Measurements from ENCODE around the gene RGL3. TPM values are rescaled to one million over a fixed set of nuclear protein-coding genes. Genes with fewer than 3 reads are reported as not detected.

Gene RGL3
- total and polyA plus RNA-seq, 2 of the 4 experiments (the other 2 are of a cell fraction) = 0.18 to 0.62 TPM

DNA sequence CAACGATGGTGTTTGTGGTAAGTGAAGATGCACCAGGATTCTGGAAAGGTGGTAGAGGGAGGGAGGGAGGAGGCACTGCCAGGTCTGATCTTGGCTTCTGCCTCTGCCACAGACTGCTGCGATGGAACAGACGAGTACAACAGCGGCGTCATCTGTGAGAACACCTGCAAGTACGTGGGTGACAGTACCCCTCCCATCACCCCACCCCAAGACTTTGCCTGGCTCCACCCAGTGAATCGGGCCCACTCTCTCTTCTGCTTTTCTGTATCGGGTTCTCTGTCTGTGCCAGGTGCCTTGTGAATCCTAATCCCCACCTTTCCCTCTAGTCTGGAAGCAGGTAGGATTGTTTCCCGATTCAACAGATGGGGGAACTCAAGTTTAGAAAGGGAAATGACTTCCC, 18.8 kb upstream of the RGL3 start:
- dilution Hi-C loops (cut with HindIII; ENCODE audit: low sequenced_read_pairs, unreplicated experiment) (no loop called here), in situ Hi-C loops (cut with MboI; ENCODE audit: low sequenced_read_pairs) (no loop called here), intact Hi-C loops (cut with micrococcal nuclease) (no loop called here)
- Histone ChIP-seq H3K4ac (ENCODE audit: low read depth, low read length) (no peak overlapping the region), H4K20me1 (ENCODE audit: insufficient read depth, low read length) (peaks cover 7% of the 10 kb centered on the region), H3K18ac (ENCODE audit: low read depth, low read length) (no peak overlapping the region), H3K9ac (ENCODE audit: low read depth, low read length) (no peak overlapping the region), H3K36me3 (ENCODE audit: control insufficient read depth, insufficient read depth, low read length) (peaks cover 38% of the 10 kb centered on the region), H4K91ac (ENCODE audit: insufficient read depth, low read depth, low read length) (no peak overlapping the region), H2BK120ac (ENCODE audit: low read depth, low read length) (no peak overlapping the region), H3K4me3 (ENCODE audit: insufficient read depth, low read depth, low read length) (no peak overlapping the region), H3K23ac (ENCODE audit: low read depth, low read length) (no peak overlapping the region), H2AK5ac (ENCODE audit: low read depth, low read length) (no peak overlapping the region), H3K14ac (replicated peaks; ENCODE audit: low read depth, low read length) (no peak overlapping the region), H2AK9ac (replicated peaks; ENCODE audit: low read depth, low read length, poor library complexity) (peak overlapping the region; percentile 28), H2AFZ (replicated peaks; ENCODE audit: low read length, poor library complexity) (no peak overlapping the region), H3K9me3 (ENCODE audit: control insufficient read depth, insufficient read depth, low read length) (no peaks in the 10 kb centered on the region), H3K27ac (ENCODE audit: insufficient read depth, low read length) (no peak overlapping the region), H3K9me1 (ENCODE audit: insufficient read depth, low read length) (peaks cover 12% of the 10 kb centered on the region), H3K4me2 (ENCODE audit: low read depth, low read length) (no peak overlapping the region), H4K8ac (ENCODE audit: low read depth in 2 of 2, low read length in 2 of 2) (no peak overlapping the region), H2BK20ac (ENCODE audit: low read depth, low read length) (no peak overlapping the region), H3K56ac (ENCODE audit: extremely low read depth, insufficient read depth, low read length) (no peak overlapping the region), H3K4me1 (ENCODE audit: control insufficient read depth, insufficient read depth, low read length) (peaks cover 9% of the 10 kb centered on the region), H2BK5ac (ENCODE audit: low read depth, low read length, poor library complexity, severe bottlenecking) (no peak overlapping the region), H3K27me3 (ENCODE audit: control insufficient read depth, insufficient read depth, low read length) (no peaks in the 10 kb centered on the region), H2BK15ac (ENCODE audit: low read depth, low read length) (no peak overlapping the region), H4K5ac (ENCODE audit: low read depth, low read length) (no peak overlapping the region), H3K79me1 (ENCODE audit: low read depth in 1 of 2, low read length in 2 of 2) (peaks cover 16 to 44% of the 10 kb centered on the region in 2 experiments)
- DNase-seq = no peak
- ATAC-seq (ENCODE audit: low read depth) = no peak
- no CpG with 5 or more reads among the region's 9 CpGs for WGBS, 2 experiments (ENCODE audit: extremely low coverage in 2 of 2, insufficient read length in 1 of 2)
- ChIA-PET POLR2A (ENCODE audit: unreplicated experiment) (no interaction called here), CTCF (no interaction called here)
- BruUV-seq (replicated peaks) = no TSS peak
- no peak for TF ChIP-seq MAFK (IDR thresholded peaks at IDR 0.05; ENCODE audit: low read depth, low read length)
- no peak for TF ChIP-seq BHLHE40 (IDR thresholded peaks at IDR 0.05; ENCODE audit: low read depth, low read length)
- TF ChIP-seq, protein P1, sequence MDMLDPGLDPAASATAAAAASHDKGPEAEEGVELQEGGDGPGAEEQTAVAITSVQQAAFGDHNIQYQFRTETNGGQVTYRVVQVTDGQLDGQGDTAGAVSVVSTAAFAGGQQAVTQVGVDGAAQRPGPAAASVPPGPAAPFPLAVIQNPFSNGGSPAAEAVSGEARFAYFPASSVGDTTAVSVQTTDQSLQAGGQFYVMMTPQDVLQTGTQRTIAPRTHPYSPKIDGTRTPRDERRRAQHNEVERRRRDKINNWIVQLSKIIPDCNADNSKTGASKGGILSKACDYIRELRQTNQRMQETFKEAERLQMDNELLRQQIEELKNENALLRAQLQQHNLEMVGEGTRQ (IDR thresholded peaks at IDR 0.05; ENCODE audit: low read depth, low read length) = no peak
- no peak for TF ChIP-seq RAD21 (IDR thresholded peaks at IDR 0.05; ENCODE audit: low read length)
- TF ChIP-seq, protein P2, sequence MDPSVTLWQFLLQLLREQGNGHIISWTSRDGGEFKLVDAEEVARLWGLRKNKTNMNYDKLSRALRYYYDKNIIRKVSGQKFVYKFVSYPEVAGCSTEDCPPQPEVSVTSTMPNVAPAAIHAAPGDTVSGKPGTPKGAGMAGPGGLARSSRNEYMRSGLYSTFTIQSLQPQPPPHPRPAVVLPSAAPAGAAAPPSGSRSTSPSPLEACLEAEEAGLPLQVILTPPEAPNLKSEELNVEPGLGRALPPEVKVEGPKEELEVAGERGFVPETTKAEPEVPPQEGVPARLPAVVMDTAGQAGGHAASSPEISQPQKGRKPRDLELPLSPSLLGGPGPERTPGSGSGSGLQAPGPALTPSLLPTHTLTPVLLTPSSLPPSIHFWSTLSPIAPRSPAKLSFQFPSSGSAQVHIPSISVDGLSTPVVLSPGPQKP (IDR thresholded peaks at IDR 0.05; ENCODE audit: borderline replicate concordance, low read depth, low read length) = no peak
- no peak for TF ChIP-seq MXI1 (IDR thresholded peaks at IDR 0.05; ENCODE audit: borderline replicate concordance, low read depth, low read length)
- TF ChIP-seq, protein P3, sequence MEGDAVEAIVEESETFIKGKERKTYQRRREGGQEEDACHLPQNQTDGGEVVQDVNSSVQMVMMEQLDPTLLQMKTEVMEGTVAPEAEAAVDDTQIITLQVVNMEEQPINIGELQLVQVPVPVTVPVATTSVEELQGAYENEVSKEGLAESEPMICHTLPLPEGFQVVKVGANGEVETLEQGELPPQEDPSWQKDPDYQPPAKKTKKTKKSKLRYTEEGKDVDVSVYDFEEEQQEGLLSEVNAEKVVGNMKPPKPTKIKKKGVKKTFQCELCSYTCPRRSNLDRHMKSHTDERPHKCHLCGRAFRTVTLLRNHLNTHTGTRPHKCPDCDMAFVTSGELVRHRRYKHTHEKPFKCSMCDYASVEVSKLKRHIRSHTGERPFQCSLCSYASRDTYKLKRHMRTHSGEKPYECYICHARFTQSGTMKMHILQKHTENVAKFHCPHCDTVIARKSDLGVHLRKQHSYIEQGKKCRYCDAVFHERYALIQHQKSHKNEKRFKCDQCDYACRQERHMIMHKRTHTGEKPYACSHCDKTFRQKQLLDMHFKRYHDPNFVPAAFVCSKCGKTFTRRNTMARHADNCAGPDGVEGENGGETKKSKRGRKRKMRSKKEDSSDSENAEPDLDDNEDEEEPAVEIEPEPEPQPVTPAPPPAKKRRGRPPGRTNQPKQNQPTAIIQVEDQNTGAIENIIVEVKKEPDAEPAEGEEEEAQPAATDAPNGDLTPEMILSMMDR (conservative IDR thresholded peaks at IDR 0.05; ENCODE audit: low read depth, low read length) = no peak
- no peak for TF ChIP-seq MAZ (IDR thresholded peaks at IDR 0.05; ENCODE audit: borderline replicate concordance, low read depth, low read length)
- TF ChIP-seq CHD1 (IDR thresholded peaks at IDR 0.05; ENCODE audit: low read depth, low read length) = no peak
- no peak for TF ChIP-seq NFE2L2 (IDR thresholded peaks at IDR 0.05; ENCODE audit: low read depth, low read length)
- TF ChIP-seq RCOR1 (IDR thresholded peaks at IDR 0.05; ENCODE audit: insufficient replicate concordance, low read length) = no peak
- TF ChIP-seq SMC3 (IDR thresholded peaks at IDR 0.05; ENCODE audit: low read depth, low read length) = no peak
- TF ChIP-seq CEBPB (IDR thresholded peaks at IDR 0.05; ENCODE audit: low read depth, low read length) = no peak
- TF ChIP-seq FOS (IDR thresholded peaks at IDR 0.05; ENCODE audit: low read depth, low read length) = no peak
- no peak for TF ChIP-seq RFX5 (IDR thresholded peaks at IDR 0.05; ENCODE audit: low read depth, low read length)
- no peak for TF ChIP-seq POLR2A (IDR thresholded peaks at IDR 0.05; ENCODE audit: low read depth, low read length)

Measured in IMR-90 (cell line).